Stomach (tissue), 4 donors: ENCODE measurements around the gene SOX6.
"Not testable (repeated sequence)": the region's sequence is repeated elsewhere in the genome, so short reads cannot be mapped to it uniquely, and the experiment has no call there.

Experiments
- CTCF ChIP-seq, 7 experiments: fragments of 450-650 bp in 4 of 7; fragments of 200-600 bp in 3 of 7; sonication (generic) in 3 of 7; IDR thresholded peaks; one replicate each; pipeline ENCODE4 v1.5.1; 2016 to 2019; ENCODE audit warnings: antibody characterized with exemption in 7 of 7, control low read depth in 2 of 7, mild to moderate bottlenecking in 1 of 7
- EP300 ChIP-seq: sonication (generic); formaldehyde crosslinking; IDR thresholded peaks from one replicate; pipeline ENCODE4 v1.6.1; 2017; ENCODE audit warnings: antibody characterized with exemption
- POLR2A ChIP-seq, 4 donors: fragments of 450-650 bp; IDR thresholded peaks; one replicate each; pipeline ENCODE4 v1.6.1; 2016; ENCODE audit warnings: antibody characterized with exemption in 4 of 4, control low read depth in 2 of 4, mild to moderate bottlenecking in 1 of 4, moderate library complexity in 1 of 4

- not testable (repeated sequence) for TF ChIP-seq CTCF (IDR thresholded peaks at IDR 0.05); EP300; POLR2A (IDR thresholded peaks at IDR 0.05)
Measured at GRCh38 chr11:16067268-16067667, 289.1 kb downstream of the SOX6 start.
